GM21576 (cell line): ENCODE results near the gene KRT31.
"Not testable (repeated sequence)": the region's sequence is repeated elsewhere in the genome, so short reads cannot be mapped to it uniquely, and the experiment has no call there.

ENCODE experiments used
- ATAC-seq: cut with Tn5 transposase; IDR thresholded peaks from one replicate; pipeline ENCODE4 v1.9.1; 2021; ENCODE audit warnings: mild to moderate bottlenecking, moderate library complexity; ENCODE audit not compliant: unreplicated experiment

KRT31 gene

GRCh38 chr17:41418116-41418860 is 20.9 kb upstream of the KRT31 start:
- no peak for ATAC-seq

- ATAC-seq: no peak
Observed at GRCh38 chr17:41417576-41418015, 20.2 kb upstream of the KRT31 start.

GRCh38 chr17:41417127-41417526 is 19.7 kb upstream of the KRT31 start:
- ATAC-seq: no peak

- no peak for ATAC-seq
Observed at GRCh38 chr17:41416479-41416878, 19.1 kb upstream of the KRT31 start.

GRCh38 chr17:41415833-41416335 is 18.5 kb upstream of the KRT31 start:
- no peak for ATAC-seq

- ATAC-seq: no peak
Observed at GRCh38 chr17:41415411-41415810, 18.0 kb upstream of the KRT31 start.

GRCh38 chr17:41413982-41414381 is 16.6 kb upstream of the KRT31 start:
- ATAC-seq: no peak

- no peak for ATAC-seq
Observed at GRCh38 chr17:41413353-41413957, 16.0 kb upstream of the KRT31 start.

GRCh38 chr17:41411072-41411840 is 13.8 kb upstream of the KRT31 start:
- ATAC-seq: no peak

GRCh38 chr17:41407226-41407625 is 9.8 kb upstream of the KRT31 start:
- ATAC-seq: no peak

GRCh38 chr17:41406205-41406604 is 8.8 kb upstream of the KRT31 start:
- ATAC-seq: no peak

- ATAC-seq: no peak
Observed at GRCh38 chr17:41404024-41404671, 6.7 kb upstream of the KRT31 start.

GRCh38 chr17:41403404-41404023 is 6.1 kb upstream of the KRT31 start:
- no peak for ATAC-seq

GRCh38 chr17:41402161-41402560 is 4.8 kb upstream of the KRT31 start:
- ATAC-seq: no peak

- ATAC-seq: no peak
Observed at GRCh38 chr17:41396340-41396739, 1.1 kb downstream of the KRT31 start.

- ATAC-seq: no peak
Observed at GRCh38 chr17:41395611-41396010, 1.8 kb downstream of the KRT31 start.

GRCh38 chr17:41395044-41395443 is 2.4 kb downstream of the KRT31 start:
- ATAC-seq: not testable (repeated sequence)

- ATAC-seq: no peak
Observed at GRCh38 chr17:41394254-41394996, 3.0 kb downstream of the KRT31 start.

- ATAC-seq: no peak
Observed at GRCh38 chr17:41393826-41394225, 3.6 kb downstream of the KRT31 start.

GRCh38 chr17:41393294-41393693 is 4.1 kb downstream of the KRT31 start:
- ATAC-seq: no peak
